ENCODE data around the gene CIBAR2.

CIBAR2 gene

GRCh38 chr16:85112364-85112763, at the start of gene CIBAR2:
Gene CIBAR2, minus strand, starts transcription at chr16:85112472. Its CDS starts 120 bp downstream, at chr16:85112352.
- no peak for DNase-seq (ENCODE audit: low spot score)

GRCh38 chr16:85159179-85159980, 47.1 kb upstream of the CIBAR2 start:
- DNase-seq (ENCODE audit: low spot score), result no peak

GRCh38 chr16:85158743-85159178, 46.5 kb upstream of the CIBAR2 start:
- no peak for DNase-seq (ENCODE audit: low spot score)

- peak; percentile 3 for DNase-seq (ENCODE audit: low spot score)
Measured at GRCh38 chr16:85157813-85158742, 45.8 kb upstream of the CIBAR2 start.

- no peak for DNase-seq (ENCODE audit: low spot score)
Measured at GRCh38 chr16:85157372-85157771, 45.1 kb upstream of the CIBAR2 start.

GRCh38 chr16:85156869-85157268, 44.6 kb upstream of the CIBAR2 start:
- DNase-seq (ENCODE audit: low spot score), result no peak

GRCh38 chr16:85156440-85156839, 44.2 kb upstream of the CIBAR2 start:
- DNase-seq (ENCODE audit: low spot score), result no peak

- DNase-seq (ENCODE audit: low spot score), result no peak
Measured at GRCh38 chr16:85153656-85154091, 41.4 kb upstream of the CIBAR2 start.

- no peak for DNase-seq (ENCODE audit: low spot score)
Measured at GRCh38 chr16:85153046-85153445, 40.8 kb upstream of the CIBAR2 start.

GRCh38 chr16:85152414-85153030, 40.2 kb upstream of the CIBAR2 start:
- no peak for DNase-seq (ENCODE audit: low spot score)

GRCh38 chr16:85151603-85152413, 39.5 kb upstream of the CIBAR2 start:
- DNase-seq (ENCODE audit: low spot score), result no peak

GRCh38 chr16:85151079-85151602, 38.9 kb upstream of the CIBAR2 start:
- no peak for DNase-seq (ENCODE audit: low spot score)

GRCh38 chr16:85150331-85150940, 38.2 kb upstream of the CIBAR2 start:
- no peak for DNase-seq (ENCODE audit: low spot score)

- no peak for DNase-seq (ENCODE audit: low spot score)
Measured at GRCh38 chr16:85149776-85150175, 37.5 kb upstream of the CIBAR2 start.

GRCh38 chr16:85148931-85149330, 36.7 kb upstream of the CIBAR2 start:
- no peak for DNase-seq (ENCODE audit: low spot score)

- no peak for DNase-seq (ENCODE audit: low spot score)
Measured at GRCh38 chr16:85146922-85147651, 34.8 kb upstream of the CIBAR2 start.

- no peak for DNase-seq (ENCODE audit: low spot score)
Measured at GRCh38 chr16:85146532-85146797, 34.2 kb upstream of the CIBAR2 start.

- no peak for DNase-seq (ENCODE audit: low spot score)
Measured at GRCh38 chr16:85145734-85146531, 33.7 kb upstream of the CIBAR2 start.

- DNase-seq (ENCODE audit: low spot score), result no peak
Measured at GRCh38 chr16:85145188-85145587, 32.9 kb upstream of the CIBAR2 start.
